Right ventricle myocardium inferior (tissue), 1 donor: ENCODE measurements around the gene RGS7. TPM values are rescaled to one million over a fixed set of nuclear protein-coding genes. Genes with fewer than 3 reads are reported as not detected.
"Not testable (repeated sequence)": the region's sequence is repeated elsewhere in the genome, so short reads cannot be mapped to it uniquely, and the experiment has no call there.

Experiments
- ATAC-seq: fragments of 200-7000 bp; cut with Tn5 transposase; one replicate; pipeline ENCODE4 v1.9.1; 2020; ENCODE audit warnings: mild to moderate bottlenecking, moderate library complexity
- DNase-seq: peaks from one replicate; pipeline ENCODE4 v3.0.0; 2021; ENCODE audit errors: missing footprints
- intact Hi-C: fragments of 100-400 bp; cut with DNase I; formaldehyde crosslinking; loops from one replicate; pipeline ENCODE4 v1.11.0; 2022
- total RNA-seq: library from RNA; stranded (reverse); fragmentation: NEBNext Ultra II Directional; extraction: Animal tissue kit (Norgen Biotek cat#: 25700); gene quantifications from one replicate; pipeline ENCODE4 v1.2.1, GENCODE V29; 2021
- donor health status: DM: no; HTN: yes; CAD: no; lungs with severe emphysema.

Gene RGS7
- total RNA-seq, 1 donor from 2014 or later = not detected

DNA sequence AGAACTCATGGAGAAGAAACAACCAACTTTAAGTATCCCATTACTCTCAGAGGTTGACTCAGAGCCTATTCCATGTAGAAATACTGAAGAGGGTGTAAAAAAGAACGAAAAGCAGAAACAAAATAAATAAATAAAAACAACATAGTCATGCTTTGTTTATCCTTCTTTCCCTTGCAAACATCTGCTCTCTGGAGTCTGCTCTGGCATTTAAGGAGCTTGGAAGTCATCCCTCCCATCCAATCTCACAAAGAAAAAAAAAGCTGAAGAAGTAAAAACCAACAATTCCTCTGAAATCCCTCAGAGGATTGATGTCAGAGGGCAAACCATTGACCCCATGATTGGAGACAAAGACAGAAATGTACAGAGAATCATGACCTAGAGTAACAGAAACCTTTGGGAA is 442.5 kb downstream of the RGS7 start:
- DNase-seq (no peak), ATAC-seq (no peak)
- intact Hi-C loops = no loop called here

DNA sequence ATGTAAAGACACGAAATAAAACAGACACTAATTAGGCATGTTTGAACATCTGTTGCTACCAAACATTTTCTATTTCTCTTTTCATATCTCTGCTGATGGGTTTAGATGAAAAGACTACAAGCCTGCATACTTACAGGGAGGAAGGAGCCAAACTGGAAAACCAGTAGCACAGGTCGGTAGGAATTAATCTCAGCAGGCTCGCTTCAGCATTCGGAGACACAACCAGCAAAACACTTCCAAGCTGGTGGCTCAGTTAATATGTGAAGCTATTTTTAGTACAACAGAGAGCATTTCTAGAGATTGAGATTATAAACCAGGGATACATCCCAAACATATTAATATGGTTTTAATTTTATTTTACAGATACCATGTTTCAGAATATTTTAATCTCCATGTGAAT is 444.2 kb downstream of the RGS7 start:
- intact Hi-C loops = no loop called here
- DNase-seq = no peak
- no peak for ATAC-seq

DNA sequence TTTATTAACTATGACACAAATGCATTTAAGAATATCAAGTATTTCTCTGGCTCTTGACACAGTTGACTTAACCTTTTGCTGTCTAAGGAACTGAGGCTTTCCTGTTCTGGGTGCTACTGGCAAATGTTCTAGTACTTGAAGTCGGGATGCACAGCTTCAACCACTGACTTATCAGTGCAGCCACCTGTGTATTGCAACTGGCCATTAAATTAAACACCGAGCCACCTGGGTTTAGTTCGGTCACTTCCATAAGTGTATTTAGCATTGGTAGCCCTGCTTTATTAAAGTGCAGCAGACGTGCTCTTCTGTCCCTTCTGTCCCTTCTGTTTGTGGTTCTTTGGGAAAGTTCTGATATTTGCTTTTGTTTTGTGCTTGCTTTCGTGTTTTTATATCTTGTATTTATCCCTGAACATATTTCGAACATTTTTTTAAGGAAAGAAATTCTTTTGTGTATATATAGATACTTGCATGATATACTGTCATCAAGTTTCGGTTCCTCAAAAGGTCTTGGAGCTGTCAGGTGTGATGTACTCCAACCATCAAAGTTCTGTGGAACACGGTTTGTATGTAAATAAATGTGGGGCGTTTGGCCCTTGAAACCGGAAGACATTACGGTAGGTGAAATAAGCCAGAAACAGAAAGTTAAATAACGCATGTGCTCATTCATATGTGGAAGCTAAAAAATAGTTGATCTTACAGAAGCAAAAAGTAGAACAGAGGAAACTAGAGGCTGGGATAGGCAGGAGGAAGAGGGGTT is 447.1 kb downstream of the RGS7 start:
- ATAC-seq (no peak), DNase-seq (no peak)
- intact Hi-C loops = no loop called here

DNA sequence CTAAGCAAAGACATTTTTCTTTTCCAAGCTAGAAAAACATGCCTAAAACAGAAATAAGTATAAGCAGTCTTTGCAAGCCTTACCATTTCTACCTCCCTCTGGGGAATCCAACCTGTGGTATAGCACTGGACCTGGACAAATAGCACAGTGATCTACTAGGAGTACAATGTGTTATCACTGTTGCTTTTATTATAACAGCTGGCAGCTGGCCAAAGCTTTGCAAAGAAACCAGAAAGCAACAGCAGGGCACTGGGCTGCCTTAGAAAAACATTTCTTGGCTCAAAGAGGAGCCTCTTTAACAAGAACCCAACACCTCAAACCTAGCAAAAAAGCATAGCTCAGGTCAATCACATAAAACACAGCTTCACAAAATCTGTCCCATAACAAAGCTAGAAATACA is 450.5 kb downstream of the RGS7 start:
- intact Hi-C loops = no loop called here
- ATAC-seq = no peak
- DNase-seq = no peak

DNA sequence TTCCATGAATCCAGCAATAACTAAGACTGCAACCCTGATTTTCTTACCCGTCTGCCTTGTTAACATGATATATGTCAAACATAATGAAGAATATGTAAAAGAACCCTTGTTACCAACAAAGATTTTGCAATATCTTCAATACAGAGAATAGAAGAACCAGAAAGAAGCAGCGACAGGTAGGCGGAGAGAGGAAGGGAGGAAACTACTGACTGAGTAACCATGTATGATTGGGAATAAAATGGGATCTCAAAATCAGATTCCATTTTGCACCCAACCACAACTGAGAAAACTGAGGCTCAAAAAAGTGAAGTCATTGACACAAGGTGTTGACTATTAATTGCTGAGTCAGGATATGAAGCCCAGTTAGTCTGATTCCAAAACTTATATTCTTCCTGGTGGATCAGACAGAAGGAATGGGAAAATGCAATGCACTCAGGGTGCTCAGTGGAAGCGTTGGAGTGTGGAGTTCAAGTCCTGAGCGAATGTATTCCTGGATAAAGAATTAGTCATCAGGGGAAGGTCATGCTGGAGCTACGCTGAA is 451.7 kb downstream of the RGS7 start:
- DNase-seq = no peak
- intact Hi-C loops = no loop called here
- no peak for ATAC-seq

DNA sequence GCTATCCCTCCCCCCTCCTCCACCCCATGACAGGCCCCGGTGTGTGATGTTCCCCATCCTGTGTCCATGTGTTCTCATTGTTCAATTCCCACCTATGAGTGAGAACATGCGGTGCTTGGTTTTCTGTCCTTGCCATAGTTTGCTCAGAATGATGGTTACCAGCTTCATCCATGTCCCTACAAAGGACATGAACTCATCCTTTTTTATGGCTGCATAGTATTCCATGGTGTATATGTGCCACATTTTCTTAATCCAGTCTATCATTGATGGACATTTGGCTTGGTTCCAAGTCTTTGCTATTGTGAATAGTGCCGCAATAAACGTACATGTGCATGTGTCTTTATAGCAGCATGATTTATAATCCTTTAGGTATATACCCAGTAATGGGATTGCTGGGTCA is 461.6 kb downstream of the RGS7 start:
- ATAC-seq, intact Hi-C loops, DNase-seq: not testable (repeated sequence)

DNA sequence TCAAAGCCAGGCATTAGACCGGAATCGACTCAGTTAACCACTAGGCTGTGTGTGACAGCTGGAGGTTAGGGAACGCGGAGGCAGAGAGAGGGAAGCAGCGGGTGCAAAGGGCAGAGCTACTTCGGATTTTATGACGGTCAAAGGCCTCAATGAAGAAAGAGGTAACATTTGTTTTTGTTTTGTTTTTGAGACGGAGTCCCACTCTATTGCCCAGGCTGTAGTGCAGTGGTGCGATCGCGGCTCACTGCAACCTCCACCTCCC is 468.3 kb downstream of the RGS7 start:
- DNase-seq (no peak), ATAC-seq (no peak)
- intact Hi-C loops = no loop called here

DNA sequence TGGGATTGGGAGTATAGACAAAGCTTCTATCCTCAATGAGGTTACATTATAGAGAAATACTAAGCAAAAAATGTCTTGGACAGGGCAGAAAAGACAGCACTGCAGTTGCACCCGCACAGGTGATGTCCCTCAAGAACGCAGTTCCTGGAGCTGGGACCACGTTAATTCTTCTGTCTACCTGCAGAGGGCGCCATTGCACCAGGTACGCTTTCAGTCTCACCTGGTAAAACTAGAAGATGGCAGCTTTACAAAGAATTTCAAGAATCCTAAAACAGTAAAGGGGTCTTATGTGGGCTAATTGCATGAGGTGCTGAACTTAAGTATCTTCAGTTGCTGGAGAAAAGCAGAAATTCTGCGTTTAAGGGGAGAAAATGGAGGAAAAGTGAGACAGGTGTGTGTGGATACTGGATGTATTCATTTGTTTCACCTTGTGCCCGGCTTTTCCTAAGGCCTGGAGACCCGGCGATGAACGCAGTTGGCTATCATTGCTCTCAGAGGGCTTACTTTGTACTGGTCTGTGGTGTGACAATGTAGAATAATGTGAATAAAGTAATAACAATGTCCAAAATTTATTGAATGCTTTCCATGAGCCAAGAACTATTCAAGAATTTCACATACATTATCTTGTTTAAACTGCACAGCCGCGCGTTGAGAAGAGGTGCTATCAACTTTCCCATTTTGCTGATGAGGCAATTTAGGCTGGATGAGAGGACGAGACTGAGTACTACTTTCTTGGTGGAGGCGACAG is 468.8 kb downstream of the RGS7 start:
- intact Hi-C loops = no loop called here
- DNase-seq (no peak), ATAC-seq (no peak)

DNA sequence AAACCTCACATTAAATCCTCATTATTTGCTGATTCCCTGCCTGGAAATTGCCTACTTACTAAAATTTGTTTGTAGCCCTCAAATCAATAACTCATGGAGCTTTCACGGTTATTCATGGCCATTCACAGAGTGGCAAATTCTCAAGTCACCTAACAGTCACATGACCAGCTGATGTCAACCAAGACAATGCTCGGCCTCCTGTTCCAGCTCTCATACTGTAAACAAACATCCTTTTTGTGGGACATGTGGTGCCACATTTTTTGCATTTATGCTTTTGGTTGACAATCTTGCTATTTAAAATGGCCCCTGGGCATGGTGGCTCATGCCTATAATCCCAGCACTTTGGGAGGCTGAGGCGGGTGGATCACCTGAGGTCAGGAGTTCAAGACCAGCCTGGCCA is 473.5 kb downstream of the RGS7 start:
- intact Hi-C loops = no loop called here
- no peak for DNase-seq
- ATAC-seq = no peak

DNA sequence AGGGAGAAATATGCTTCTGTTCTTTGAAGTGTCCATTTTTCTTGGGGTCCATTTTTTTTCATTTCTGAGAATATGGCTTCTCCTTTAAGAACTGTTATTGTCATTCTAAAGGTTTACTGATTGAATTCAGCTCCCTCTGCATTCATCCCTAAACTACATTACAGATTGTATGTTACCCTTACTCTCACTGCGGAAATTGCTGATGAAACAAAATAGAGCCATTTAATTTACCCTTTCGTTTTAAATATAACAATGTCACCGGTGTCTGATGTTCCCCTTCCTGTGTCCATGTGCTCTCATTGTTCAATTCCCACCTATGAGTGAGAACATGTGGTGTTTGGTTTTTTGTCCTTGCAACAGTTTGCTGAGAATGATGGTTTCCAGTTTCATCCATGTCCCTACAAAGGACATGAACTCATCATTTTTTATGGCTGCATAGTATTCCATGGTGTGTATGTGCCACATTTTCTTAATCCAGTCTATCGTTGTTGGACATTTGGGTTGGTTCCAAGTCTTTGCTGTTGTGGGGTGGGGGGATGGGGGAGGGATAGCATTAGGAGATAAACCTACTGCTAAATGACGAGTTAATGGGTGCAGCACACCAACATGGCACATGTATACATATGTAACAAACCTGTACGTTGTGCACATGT is 474.2 kb downstream of the RGS7 start:
- not testable (repeated sequence) for DNase-seq

DNA sequence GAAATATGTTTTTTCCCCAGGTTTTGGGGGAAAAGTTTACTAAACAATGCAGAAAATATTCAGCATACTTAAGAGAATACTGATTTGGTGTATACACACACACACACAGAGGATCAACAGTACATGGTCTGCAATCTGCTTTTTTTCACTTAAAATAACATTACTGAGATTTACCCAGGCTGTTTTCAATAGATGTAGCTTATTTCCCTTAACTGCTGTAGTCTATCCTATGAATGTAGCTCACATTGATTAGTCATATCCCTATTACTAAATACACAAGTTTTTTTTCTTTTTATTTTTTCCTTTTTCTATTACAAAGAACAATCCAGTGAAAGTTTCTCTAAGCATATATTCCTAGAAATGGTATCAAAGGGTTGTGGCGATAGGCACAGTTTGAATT is 478.4 kb downstream of the RGS7 start:
- DNase-seq (no peak), ATAC-seq (no peak)
- intact Hi-C loops = no loop called here

More for the DNA sequence above, 474.2 kb downstream of the RGS7 start:
- intact Hi-C loops, ATAC-seq: not testable (repeated sequence)

DNA sequence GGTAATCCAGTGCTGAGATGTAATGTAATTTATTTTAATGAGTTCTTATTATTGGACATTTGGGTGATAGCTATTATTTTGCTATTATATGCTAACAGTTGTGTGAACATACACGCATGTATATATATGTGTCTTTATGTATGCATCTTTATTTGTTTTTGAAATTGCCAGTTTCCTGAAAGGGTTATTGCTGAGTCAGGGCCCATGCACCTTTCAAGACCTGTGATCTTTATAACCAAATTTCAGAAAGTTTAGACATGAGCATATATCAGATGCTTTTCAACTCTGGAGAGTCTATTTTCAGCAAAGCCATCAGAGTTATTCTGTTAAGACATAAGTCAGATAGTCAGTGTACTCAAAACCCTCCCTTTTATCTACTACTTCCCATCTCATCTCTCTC is 479.4 kb downstream of the RGS7 start:
- DNase-seq (no peak), ATAC-seq (no peak)
- intact Hi-C loops = no loop called here

DNA sequence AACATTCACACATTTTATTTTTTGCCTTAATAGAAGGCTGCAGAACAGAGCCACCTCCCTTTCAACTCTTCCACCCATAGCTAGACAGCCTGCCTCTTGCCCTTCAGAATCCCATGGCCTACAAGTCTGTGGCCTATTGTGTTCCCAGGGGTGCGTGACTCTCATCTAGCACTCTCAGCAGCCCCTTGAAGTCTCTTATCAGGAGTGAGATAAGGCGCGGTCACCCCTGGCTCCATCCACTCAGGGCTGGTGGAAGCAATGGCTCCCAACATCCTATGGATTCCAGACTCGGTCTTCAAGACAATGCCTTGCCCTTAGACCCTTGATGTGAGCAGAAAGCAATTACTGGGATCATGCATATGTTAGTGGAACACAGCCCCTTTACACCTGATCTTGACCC is 480.9 kb downstream of the RGS7 start:
- DNase-seq = no peak
- intact Hi-C loops = no loop called here
- ATAC-seq = no peak

DNA sequence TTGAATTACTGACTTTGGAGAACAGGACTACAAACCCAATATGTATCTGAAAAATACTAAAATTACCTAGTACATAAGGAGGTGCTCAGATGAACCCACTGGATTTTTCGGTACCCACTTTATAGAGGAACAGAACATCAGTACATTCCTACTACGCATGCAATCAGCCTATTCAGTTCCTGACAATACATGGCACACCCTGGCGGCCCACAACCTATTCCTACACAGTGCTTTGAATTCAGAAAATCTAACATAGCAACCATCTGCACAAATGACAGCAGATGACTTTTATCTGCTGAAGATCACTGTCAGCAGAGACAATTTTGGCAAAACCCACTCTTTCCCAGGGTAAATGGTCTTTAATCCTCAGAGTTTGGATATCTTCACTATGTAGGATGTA is 487.9 kb downstream of the RGS7 start:
- DNase-seq (no peak), ATAC-seq (no peak)
- intact Hi-C loops = no loop called here

DNA sequence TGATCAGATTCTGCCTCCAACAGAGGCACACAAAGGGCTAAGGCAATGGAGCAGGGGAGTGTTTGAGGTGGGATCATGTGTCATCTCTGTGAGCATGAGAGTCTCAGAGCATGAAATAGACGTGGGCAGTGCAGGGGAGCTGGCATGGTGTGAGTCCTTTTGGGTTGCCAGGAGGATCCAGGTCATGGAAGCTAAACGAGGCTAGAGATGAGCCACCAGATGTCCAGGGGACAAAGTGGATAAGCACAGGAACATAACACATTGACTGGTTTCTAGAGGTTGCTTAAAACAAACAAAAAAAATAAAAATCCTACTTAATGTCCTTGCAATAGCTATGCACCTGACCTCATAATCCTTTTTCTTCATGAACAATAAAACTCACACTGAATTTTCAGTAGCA is 490.3 kb downstream of the RGS7 start:
- ATAC-seq (no peak), DNase-seq (no peak)
- intact Hi-C loops = no loop called here

DNA sequence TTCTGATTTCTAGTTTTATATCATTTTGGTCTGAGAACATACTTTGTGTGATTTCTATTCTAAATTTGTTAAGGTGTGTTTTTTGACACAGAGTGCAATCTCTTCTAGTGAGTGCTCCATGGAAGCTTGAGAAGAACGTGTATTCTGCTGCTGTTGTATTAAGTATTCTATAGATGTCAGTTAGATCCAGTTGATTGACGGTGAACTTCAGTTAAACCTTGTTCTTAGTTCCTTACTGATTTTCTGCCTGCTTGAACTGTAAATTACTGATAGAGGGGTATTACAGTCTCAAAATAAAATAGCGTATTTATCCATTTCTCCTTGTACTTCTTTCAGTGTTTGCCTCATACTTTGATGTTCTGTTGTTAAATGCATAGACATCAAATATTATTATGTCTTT is 497.0 kb downstream of the RGS7 start:
- intact Hi-C loops = no loop called here
- DNase-seq = no peak
- ATAC-seq = no peak

DNA sequence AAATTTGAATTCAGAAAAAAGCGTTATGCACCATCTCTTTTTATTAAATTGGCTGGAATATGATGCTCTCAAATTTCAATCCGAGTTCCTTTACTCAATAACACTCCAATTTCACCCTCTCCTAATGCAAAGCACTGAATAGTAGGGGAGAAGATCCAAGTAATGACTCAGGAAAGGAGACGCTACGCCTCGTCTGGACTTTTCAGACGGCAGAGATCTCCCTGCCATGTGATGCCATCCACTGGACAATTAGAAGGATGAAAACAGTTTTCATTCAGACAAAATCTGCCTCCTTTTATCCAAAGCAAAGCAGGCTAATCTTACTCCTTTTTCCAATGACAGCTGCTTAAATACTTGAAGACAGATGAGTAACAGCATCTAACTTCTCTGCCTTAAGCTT is 502.6 kb downstream of the RGS7 start:
- ATAC-seq (no peak), DNase-seq (no peak)
- intact Hi-C loops = no loop called here

DNA sequence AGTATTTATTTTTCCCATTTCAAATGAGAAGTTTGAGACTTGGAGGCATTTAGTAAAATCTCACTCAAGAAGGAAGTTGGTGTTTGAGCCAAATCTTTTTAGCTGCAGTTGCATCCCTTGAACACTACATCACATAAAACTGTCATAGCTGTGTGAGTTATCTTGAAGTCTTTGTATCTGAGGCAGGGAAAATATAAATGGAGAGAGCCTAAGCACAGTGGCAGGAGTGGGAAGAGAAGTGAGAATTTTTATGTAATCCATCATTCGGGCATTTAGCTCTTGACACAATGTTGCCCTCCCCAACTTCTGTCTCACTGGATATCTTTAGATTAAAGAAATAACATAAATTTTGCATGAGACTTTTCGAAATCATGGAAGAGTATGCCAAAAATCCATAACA is 509.7 kb downstream of the RGS7 start:
- no peak for ATAC-seq
- DNase-seq = no peak
- intact Hi-C loops = no loop called here

DNA sequence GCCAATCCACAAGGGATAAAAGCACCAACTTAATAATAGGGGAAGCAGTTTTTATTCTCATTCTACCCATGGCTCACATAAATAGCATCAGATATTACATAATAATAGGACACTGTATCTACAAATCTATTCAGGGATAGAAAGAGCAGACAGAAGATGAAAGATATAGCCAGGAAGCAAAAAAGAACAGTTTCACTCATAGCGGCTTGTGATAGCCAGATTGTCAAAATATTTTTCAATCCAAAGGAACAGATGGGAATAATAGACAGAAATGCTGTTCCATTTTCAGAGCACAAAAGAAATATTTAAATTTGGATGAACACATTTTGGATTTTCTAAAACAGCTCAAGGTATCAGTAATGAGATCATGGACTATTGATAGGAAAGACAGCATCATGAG is 512.5 kb downstream of the RGS7 start:
- intact Hi-C loops = no loop called here
- ATAC-seq = no peak
- no peak for DNase-seq

DNA sequence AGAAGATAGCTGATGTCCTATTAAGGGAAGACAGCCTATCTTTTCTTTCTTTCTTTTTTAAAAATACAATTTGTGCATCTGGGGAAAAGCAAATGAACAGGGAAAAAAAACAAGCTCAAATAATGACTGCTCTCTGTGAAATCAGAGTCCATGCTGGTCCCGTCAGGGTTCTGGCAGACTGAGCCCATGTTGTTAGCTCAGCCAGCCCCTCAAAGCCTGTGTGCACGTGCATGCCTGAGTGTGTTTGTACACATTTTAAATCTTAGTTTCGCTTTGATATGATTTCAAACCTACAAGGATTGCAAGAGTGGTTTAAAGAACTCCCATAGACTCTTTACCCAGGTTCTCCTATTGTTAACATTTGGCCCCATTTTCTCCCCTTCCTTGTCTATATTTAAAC is 513.2 kb downstream of the RGS7 start:
- intact Hi-C loops = no loop called here
- ATAC-seq (no peak), DNase-seq (no peak)
